ENCODE results near the gene NUP54. TPM values are rescaled to one million over a fixed set of nuclear protein-coding genes. Genes with fewer than 3 reads are reported as not detected.

Gene NUP54
- total and polyA plus RNA-seq, 9 of the 15 experiments (the other 6 are each of a cell fraction or from before 2014, with no cell fraction given) = 29.6 to 115 (median 67.7) TPM

GRCh38 chr4:76117536-76117935, 30.7 kb downstream of the NUP54 start:
- no peak for DNase-seq (ENCODE audit: extremely low read depth in 1 of 4, low spot score in 3 of 4)
- Histone ChIP-seq H3K4me3 (no peak overlapping the region), H4K20me1 (replicated peaks; ENCODE audit: control insufficient read depth, insufficient read depth, low read length) (no peaks in the 10 kb centered on the region), H3K9ac (ENCODE audit: insufficient read depth in 1 of 2, low read depth in 2 of 2, low read length in 2 of 2) (no peak overlapping the region), H3K4me2 (ENCODE audit: insufficient read depth, low read length) (no peak overlapping the region), H3K9me3 (replicated peaks; ENCODE audit: control insufficient read depth, insufficient read depth, low read depth, low read length) (no peaks in the 10 kb centered on the region), H3K27me3 (ENCODE audit: control insufficient read depth in 2 of 2, insufficient read depth in 2 of 2, low read length in 2 of 2) (no peaks in the 10 kb centered on the region), H3K4me1 (replicated peaks in 1 of 2; ENCODE audit: control insufficient read depth in 2 of 2, insufficient read depth in 2 of 2, low read length in 2 of 2) (no peaks in the 10 kb centered on the region), H3K27ac (ENCODE audit: extremely low read depth, low read depth, low read length) (no peak overlapping the region), H3K79me2 (ENCODE audit: control insufficient read depth, insufficient read depth, low read length) (no peaks in the 10 kb centered on the region), H3K36me3 (ENCODE audit: control insufficient read depth, insufficient read depth, low read length) (peaks cover 86% of the 10 kb centered on the region), H2AFZ (ENCODE audit: low read depth, low read length) (no peak overlapping the region), H3K9me1 (ENCODE audit: control insufficient read depth, insufficient read depth, low read length) (no peaks in the 10 kb centered on the region)
- no TSS peak for BruUV-seq (replicated peaks)
- ChIA-PET POLR2A (interaction anchor here (0.5 kb wide), 1 partner anchor 311 kb away, joined by 4 read pairs; no protein-coding TSS in a partner anchor), CTCF (ENCODE audit: low intra/inter-chr PET ratio) (interaction anchor here (0.7 kb wide), 1 partner anchor 516 kb away, joined by 3 read pairs; no protein-coding TSS in a partner anchor)
- no peak for ATAC-seq
- intact Hi-C loops (cut with micrococcal nuclease) (no loop called here), in situ Hi-C loops (cut with MboI) (no loop called here)
- FAIRE-seq = no peak
- 100% methylated on average over 5 of the region's 5 CpGs for WGBS (ENCODE audit: insufficient coverage, low coverage, missing lambda C conversion rate)
- TF ChIP-seq GATAD2A (IDR thresholded peaks at IDR 0.05) = no peak
- no peak for TF ChIP-seq GTF3C2 (IDR thresholded peaks at IDR 0.05; ENCODE audit: borderline replicate concordance, extremely low read depth, insufficient read length)
- TF ChIP-seq DIDO1 (tag; IDR thresholded peaks at IDR 0.05; ENCODE audit: low read depth) = no peak
- TF ChIP-seq THAP7 (CRISPR knock-in tag; IDR thresholded peaks at IDR 0.05) = no peak
- TF ChIP-seq FUS (optimal IDR thresholded peaks at IDR 0.05; ENCODE audit: low read depth, low read length) = no peak
- no peak for TF ChIP-seq ZNF785 (CRISPR knock-in tag; IDR thresholded peaks at IDR 0.05)
- no peak for TF ChIP-seq NELFE (IDR thresholded peaks at IDR 0.05; ENCODE audit: insufficient read depth, insufficient read length)
- no peak for TF ChIP-seq CREB5 (CRISPR knock-in tag; IDR thresholded peaks at IDR 0.05)
- TF ChIP-seq MAX (CRISPR knock-in tag; IDR thresholded peaks at IDR 0.05) = no peak
- TF ChIP-seq HDAC8 (tag; IDR thresholded peaks at IDR 0.05) = no peak
- TF ChIP-seq CEBPZ (IDR thresholded peaks at IDR 0.05; ENCODE audit: borderline replicate concordance, low read depth, low read length) = no peak
- no peak for TF ChIP-seq SMC3 (conservative IDR thresholded peaks at IDR 0.05; ENCODE audit: insufficient read depth, low read depth, low read length)

Data from K562 (cell line).